Measurements from ENCODE around the gene AGAP1. TPM values are rescaled to one million over a fixed set of nuclear protein-coding genes. Genes with fewer than 3 reads are reported as not detected.
A peak's percentile ranks its signal among the peaks of the same experiment; 100 is the strongest.

The AGAP1 gene
- total RNA-seq, 1 donor from 2014 or later = 20.4 TPM

DNA sequence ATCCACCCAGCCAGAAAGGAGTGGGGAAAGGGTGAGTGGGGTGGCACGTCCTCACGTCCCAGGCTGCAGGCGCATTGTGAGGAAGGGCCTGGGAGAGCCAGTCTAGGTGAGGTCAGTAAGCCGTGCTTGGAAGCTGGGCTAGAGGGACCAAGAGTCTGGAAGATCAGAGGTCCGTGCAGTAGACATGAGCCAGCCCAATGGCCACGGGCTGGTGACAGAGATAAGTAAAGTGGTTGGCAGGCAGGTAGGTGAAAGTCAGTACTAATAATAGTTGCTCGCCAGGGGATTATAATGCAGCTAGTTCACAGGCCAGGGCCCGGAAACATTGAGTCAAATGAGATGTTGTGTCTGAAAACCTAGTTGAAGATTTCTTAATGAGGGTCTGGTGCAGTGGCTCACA, 541.1 kb downstream of the AGAP1 start:
- Mint-ChIP-seq H3K27ac (peak overlapping the region; percentile 43), H3K36me3 (peaks cover 16% of the 10 kb centered on the region), H3K27me3 (ENCODE audit: insufficient read depth, low read depth) (peaks cover 2% of the 10 kb centered on the region), H3K4me3 (no peak overlapping the region), H3K4me1 (peaks cover 6% of the 10 kb centered on the region), H3K9me3 (peaks cover under 1% of the 10 kb centered on the region)
- Histone ChIP-seq H3K4me3 (no peak overlapping the region), H3K36me3 (no peaks in the 10 kb centered on the region), H3K27me3 (no peaks in the 10 kb centered on the region), H2AFZ (replicated peaks) (no peak overlapping the region), H3K9me3 (ENCODE audit: low read depth) (no peaks in the 10 kb centered on the region), H3K79me2 (ENCODE audit: low read depth) (no peaks in the 10 kb centered on the region), H3K9ac (no peak overlapping the region), H3K27ac (no peak overlapping the region), H3K4me2 (no peak overlapping the region), H3F3A (ENCODE audit: low read depth) (no peaks in the 10 kb centered on the region), H4K20me1 (ENCODE audit: low read depth) (no peaks in the 10 kb centered on the region), H3K4me1 (no peaks in the 10 kb centered on the region)
- TF ChIP-seq EZH2phosphoT487 (IDR thresholded peaks at IDR 0.05) = no peak
- TF ChIP-seq EZH2 (IDR thresholded peaks at IDR 0.05) = no peak
- TF ChIP-seq, protein P1, sequence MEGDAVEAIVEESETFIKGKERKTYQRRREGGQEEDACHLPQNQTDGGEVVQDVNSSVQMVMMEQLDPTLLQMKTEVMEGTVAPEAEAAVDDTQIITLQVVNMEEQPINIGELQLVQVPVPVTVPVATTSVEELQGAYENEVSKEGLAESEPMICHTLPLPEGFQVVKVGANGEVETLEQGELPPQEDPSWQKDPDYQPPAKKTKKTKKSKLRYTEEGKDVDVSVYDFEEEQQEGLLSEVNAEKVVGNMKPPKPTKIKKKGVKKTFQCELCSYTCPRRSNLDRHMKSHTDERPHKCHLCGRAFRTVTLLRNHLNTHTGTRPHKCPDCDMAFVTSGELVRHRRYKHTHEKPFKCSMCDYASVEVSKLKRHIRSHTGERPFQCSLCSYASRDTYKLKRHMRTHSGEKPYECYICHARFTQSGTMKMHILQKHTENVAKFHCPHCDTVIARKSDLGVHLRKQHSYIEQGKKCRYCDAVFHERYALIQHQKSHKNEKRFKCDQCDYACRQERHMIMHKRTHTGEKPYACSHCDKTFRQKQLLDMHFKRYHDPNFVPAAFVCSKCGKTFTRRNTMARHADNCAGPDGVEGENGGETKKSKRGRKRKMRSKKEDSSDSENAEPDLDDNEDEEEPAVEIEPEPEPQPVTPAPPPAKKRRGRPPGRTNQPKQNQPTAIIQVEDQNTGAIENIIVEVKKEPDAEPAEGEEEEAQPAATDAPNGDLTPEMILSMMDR (IDR thresholded peaks at IDR 0.05) = no peak
- no peak for DNase-seq (ENCODE audit: low spot score)

DNA sequence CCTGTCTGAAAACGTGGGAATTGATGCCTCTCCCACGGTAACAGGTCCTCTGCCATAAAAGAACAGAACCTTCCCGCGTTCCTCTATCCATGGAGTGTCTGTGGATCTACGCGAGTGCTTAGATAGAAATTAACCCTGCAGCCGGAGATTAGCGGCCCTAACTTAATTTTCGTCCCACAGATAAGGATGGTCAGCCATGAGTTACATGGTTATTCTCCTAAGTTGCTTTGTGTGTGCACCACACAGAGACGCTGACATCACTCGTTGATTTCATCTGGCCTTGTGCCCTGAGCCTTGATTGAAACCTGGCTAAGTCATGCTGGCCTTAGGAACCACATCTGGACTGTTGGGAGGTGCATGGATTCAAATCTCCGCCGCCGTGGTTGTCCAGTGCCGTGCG, 542.2 kb downstream of the AGAP1 start:
- TF ChIP-seq EZH2phosphoT487 (IDR thresholded peaks at IDR 0.05) = no peak
- no peak for TF ChIP-seq EZH2 (IDR thresholded peaks at IDR 0.05)
- TF ChIP-seq, protein P1 (IDR thresholded peaks at IDR 0.05) = no peak
- no peaks in the 10 kb centered on the region for H3K4me1 ChIP-seq
- H3K27me3 Mint-ChIP-seq (ENCODE audit: insufficient read depth, low read depth) = peaks cover 2% of the 10 kb centered on the region
- H4K20me1 ChIP-seq (ENCODE audit: low read depth) = no peaks in the 10 kb centered on the region
- no peaks in the 10 kb centered on the region for H3K9me3 Mint-ChIP-seq
- H3F3A ChIP-seq (ENCODE audit: low read depth) = no peaks in the 10 kb centered on the region
- no peaks in the 10 kb centered on the region for H3K27me3 ChIP-seq
- no peak overlapping the region for H2AFZ ChIP-seq (replicated peaks)
- no peak overlapping the region for H3K9ac ChIP-seq
- H3K36me3 ChIP-seq = no peaks in the 10 kb centered on the region
- no peak overlapping the region for H3K4me3 ChIP-seq
- H3K27ac Mint-ChIP-seq = no peak overlapping the region
- H3K27ac ChIP-seq = no peak overlapping the region
- H3K9me3 ChIP-seq (ENCODE audit: low read depth) = no peaks in the 10 kb centered on the region
- no peak overlapping the region for H3K4me3 Mint-ChIP-seq
- H3K79me2 ChIP-seq (ENCODE audit: low read depth) = no peaks in the 10 kb centered on the region
- DNase-seq (ENCODE audit: low spot score) = no peak
- H3K4me1 Mint-ChIP-seq = peaks cover 16% of the 10 kb centered on the region
- no peak overlapping the region for H3K4me2 ChIP-seq
- peaks cover 19% of the 10 kb centered on the region for H3K36me3 Mint-ChIP-seq

DNA sequence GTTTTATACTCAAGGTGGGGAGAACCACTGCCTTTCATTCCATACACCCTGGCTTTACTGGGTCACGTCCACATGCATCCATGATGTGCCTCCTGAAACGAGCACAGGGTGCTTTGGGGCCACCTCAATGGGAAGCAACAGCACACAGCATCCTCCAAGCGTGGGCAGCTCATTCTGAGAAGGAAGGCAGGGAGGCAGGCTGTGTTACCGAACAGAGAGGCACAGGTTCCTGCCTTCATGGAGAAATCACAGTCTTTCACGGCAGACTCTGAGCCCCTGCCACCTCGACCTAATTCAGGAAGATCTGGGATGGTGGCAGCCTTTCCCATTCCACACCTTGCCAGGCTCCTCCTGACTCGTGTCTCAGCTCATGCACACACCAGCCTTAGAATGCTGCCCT, 544.3 kb downstream of the AGAP1 start:
- H3K4me2 ChIP-seq = no peak overlapping the region
- no peak overlapping the region for H3K27ac Mint-ChIP-seq
- no peaks in the 10 kb centered on the region for H3K9me3 ChIP-seq (ENCODE audit: low read depth)
- no peaks in the 10 kb centered on the region for H3K9me3 Mint-ChIP-seq
- no peaks in the 10 kb centered on the region for H3F3A ChIP-seq (ENCODE audit: low read depth)
- TF ChIP-seq EZH2 (IDR thresholded peaks at IDR 0.05) = no peak
- TF ChIP-seq, protein P1 (IDR thresholded peaks at IDR 0.05) = no peak
- no peak for TF ChIP-seq EZH2phosphoT487 (IDR thresholded peaks at IDR 0.05)
- peaks cover 34% of the 10 kb centered on the region for H3K36me3 Mint-ChIP-seq
- no peak overlapping the region for H2AFZ ChIP-seq (replicated peaks)
- H3K79me2 ChIP-seq (ENCODE audit: low read depth) = no peaks in the 10 kb centered on the region
- no peak overlapping the region for H3K27ac ChIP-seq
- H3K4me3 Mint-ChIP-seq = no peak overlapping the region
- H3K36me3 ChIP-seq = no peaks in the 10 kb centered on the region
- no peak overlapping the region for H3K9ac ChIP-seq
- no peaks in the 10 kb centered on the region for H3K27me3 ChIP-seq
- H3K4me1 Mint-ChIP-seq = peaks cover 32% of the 10 kb centered on the region
- peaks cover 8% of the 10 kb centered on the region for H3K27me3 Mint-ChIP-seq (ENCODE audit: insufficient read depth, low read depth)
- DNase-seq (ENCODE audit: low spot score) = no peak
- no peaks in the 10 kb centered on the region for H3K4me1 ChIP-seq
- no peak overlapping the region for H3K4me3 ChIP-seq
- no peaks in the 10 kb centered on the region for H4K20me1 ChIP-seq (ENCODE audit: low read depth)

All from neural progenitor cell (in vitro differentiated cells).